GM19351 (cell line): Measurements from ENCODE around the gene PTPRG.

Source experiments
- ATAC-seq: cut with Tn5 transposase; IDR thresholded peaks from one replicate; pipeline ENCODE4 v1.9.1; 2021; ENCODE audit warnings: mild to moderate bottlenecking, moderate library complexity; ENCODE audit not compliant: unreplicated experiment

Gene PTPRG

DNA sequence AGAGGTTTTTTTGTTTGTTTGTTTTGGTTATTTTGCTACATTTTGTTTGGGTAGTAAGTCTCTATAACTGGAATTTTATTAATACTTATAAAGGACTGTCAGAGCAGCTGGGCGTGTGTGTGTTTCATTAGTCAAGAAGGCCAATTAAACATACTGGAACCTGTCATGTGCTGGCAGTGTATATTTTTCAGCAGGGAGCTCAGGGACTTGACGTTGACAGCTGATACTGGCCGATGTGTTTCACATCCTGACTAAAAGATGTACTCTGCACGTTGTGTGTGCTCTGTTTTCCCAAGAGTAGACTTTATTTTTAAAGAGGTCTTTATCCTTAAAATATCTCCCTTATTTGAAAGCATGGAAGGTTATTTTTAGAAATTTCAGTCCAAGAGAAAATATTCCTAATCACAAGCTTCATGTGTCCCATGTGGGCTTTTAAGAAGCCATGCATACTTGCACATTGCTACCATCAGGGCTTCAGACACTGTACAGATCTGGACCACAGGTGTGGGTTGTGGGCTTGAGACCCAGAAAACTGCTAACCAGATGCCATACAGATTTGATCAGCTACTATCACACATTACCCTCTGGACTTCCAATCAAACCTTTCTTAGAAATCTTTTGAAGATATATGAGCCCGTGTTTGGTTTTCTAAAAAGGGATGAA, 676.0 kb downstream of the PTPRG start:
- ATAC-seq = peak; percentile 29

DNA sequence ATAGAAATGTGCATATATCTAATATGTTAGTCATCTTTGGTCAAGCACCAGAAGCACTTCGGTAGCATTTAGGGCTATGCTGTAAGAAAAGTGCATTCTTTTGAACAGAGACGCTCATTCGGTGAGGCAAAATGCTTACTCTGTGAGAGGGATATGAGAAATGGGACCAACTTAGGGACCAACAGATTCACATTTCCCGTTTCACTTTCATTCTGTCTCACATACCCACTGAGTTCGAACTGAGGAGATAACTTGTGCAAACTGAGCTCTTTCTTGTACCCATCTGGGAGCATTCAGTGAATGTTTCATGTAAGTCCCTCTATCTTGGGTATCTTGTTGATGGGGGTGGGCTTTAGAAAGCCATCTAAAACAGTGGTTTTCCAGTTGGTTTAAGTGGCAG, 676.6 kb downstream of the PTPRG start:
- ATAC-seq = peak; percentile 86

DNA sequence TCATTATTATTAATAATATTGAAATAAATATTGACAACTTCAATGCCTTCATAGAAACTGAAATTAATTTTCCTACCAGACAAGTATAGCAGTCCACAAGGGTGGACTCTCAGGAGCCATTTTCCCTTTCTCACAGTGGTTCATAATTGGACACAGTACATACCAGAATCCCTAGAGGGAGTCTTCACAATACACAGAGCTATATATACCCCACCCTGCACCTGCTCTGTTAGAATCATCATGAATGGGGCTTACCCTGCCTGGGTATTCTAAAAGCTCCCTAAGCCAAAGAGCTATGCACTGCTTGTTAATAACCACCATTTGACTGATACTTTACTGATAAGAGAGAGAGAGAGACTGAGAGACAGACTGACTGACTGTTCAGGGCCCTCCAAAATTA, 677.1 kb downstream of the PTPRG start:
- ATAC-seq = peak; percentile 69

DNA sequence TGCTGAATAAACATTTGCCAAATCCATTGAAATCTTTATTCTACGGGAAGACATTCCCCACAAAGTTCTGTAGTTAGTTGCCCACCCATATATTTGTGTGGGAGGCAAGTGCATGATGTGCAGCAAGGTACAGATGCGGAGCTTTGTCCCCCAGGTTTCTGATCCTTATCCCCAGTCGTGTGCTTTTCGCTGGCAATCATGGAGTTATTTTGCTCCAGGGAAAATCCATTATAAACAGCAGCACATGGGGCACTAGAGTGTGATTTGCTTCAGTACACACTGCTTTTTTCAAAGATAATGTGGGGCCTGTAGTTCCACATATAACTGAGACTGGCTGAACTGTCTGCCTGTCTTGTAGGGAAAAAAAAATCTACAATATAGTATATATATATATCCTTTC, 679.9 kb downstream of the PTPRG start:
- no peak for ATAC-seq

DNA sequence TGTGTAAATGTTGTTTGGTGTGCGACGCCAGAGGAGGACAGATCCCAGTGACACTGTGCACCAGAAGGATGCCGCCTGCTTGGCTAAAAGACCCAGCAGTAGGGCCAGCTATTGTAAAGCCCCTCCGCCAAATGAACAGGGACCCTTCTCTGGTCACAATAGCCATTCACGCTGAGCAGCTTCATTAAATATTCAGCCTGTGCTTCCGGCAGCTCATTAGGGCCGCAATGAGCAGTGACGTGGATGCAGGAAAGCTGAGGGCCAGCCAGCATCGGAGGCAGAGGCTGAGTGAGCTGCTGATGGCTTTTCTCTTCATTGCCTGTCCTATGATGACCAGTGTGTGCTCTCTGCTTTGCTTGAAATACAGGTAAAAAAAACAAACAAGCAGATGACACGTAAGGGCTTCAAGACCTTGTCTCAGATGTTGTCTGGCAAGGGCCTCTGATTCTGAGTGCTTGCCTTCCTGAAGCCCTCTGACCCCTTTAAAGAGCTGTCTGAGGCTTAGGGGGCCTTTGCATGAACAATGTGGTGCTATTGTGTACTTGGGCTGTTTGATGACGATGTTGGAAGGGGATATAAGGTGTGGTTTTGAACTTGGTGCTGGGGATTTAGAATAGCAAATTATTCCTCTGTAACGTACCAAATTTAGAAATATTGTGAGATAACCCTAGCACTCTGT, 681.6 kb downstream of the PTPRG start:
- no peak for ATAC-seq

DNA sequence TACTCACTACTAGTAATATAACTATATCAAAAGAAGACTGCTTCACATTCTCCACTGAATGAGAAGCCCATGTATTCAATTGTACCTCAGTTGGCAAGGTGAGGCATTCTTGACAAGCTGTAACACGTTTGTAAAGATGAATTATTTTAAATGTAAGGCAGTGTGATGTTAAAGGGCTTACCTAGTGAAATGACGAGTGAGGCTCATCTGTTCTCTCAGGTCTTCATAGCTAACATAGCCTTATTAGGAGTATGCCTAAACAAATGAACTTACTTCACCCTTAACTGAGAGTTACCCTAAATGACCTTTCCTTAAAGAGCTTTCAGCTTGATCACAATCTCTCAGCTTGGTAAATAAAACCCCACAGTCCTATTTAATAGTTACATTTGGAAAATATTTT, 684.7 kb downstream of the PTPRG start:
- ATAC-seq = no peak

DNA sequence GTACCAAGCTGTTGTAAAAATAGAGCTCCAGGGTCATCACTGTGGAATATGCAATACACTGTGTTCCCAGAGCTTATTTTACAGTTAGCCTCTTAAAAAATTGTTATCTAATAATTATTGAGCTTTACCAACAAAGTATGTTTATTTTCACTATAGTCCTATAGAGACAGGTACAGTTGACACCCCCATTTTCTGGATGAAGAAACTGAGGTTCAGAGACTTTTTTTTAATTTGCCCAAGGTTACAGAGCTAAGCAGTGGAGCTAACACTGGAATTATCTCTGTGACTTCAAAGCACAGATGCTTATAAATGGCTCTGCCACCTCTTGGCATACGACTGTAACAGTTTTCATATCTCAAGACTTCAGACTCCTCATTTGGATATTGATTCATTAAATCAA, 685.6 kb downstream of the PTPRG start:
- ATAC-seq = no peak

DNA sequence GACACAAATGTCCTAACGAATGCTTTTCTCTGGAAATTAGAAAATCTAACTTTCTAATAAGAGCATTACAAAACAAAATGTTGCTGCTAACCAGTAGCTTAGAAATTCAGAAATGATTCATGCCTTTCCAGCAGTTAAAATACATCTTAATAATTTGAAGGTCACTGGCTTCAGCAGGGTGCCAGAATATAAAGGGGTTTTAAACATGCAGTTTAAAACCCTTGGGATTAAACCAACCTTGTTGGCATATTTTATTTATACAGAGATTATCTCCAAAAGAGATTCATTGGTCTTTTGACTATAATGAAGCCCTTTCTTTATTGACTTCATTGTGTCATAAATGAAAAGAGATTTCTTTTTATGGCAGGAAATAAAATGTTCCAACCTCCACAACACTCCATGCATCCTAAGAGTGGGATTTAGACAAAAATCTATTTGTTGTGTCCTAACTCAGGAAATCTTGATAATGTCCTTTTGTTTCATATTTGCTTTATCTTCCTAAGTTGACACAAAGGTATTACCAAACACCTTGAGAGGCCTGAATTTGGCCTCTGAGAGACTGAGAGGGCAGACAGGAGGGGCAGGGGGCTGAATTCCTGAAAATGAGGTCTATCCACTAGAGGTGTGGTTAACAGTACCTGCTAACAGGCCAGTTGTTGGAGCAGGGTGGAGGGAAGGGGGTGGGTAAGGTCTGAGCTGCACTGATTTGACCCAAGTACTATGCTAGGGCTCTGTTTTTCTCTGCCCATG, 687.5 kb downstream of the PTPRG start:
- no peak for ATAC-seq

DNA sequence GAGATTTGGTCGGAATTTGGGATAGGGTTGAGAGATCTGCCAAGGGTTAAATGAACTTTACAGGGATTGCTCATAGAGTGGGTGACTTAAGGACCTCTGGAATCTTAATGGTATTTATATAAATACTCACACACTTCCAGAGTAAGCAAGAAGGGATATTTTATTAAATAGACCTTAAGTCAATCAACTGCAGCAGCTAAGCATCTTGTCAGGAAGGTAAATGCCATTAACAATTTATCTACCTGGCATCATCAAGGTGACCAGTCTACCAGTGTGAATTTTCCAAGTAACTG, 688.1 kb downstream of the PTPRG start:
- ATAC-seq = no peak

DNA sequence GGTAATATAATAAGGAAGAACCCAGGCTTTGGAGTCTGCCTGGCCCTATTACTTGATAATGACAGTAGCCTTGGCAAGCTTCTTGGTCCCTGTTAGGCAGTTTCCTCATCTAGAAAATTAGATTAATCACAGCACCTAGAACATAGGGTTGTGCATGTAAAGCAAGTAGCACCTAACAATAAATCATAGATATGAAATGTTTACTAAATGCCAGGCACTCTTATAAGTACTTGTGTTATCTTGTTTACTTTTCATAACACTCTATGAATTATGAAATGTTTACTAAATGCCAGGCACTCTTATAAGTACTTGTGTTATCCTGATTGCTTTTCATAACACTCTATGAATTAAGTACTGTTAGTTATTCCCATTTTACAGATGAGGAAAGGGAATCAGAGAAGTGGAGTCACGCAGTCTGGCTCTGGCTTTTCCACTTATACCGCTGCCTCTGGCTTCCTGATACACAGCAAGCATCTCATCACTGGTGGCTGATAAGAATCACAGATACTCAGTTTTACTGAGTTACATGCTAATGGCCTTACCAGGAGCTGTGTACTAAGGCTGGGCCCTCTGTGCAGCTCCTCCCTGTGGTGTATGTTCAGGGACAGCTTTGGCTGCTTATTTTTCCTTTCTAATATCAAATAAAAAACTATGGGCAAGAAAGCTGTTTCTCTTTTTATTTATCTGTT, 688.6 kb downstream of the PTPRG start:
- no peak for ATAC-seq

DNA sequence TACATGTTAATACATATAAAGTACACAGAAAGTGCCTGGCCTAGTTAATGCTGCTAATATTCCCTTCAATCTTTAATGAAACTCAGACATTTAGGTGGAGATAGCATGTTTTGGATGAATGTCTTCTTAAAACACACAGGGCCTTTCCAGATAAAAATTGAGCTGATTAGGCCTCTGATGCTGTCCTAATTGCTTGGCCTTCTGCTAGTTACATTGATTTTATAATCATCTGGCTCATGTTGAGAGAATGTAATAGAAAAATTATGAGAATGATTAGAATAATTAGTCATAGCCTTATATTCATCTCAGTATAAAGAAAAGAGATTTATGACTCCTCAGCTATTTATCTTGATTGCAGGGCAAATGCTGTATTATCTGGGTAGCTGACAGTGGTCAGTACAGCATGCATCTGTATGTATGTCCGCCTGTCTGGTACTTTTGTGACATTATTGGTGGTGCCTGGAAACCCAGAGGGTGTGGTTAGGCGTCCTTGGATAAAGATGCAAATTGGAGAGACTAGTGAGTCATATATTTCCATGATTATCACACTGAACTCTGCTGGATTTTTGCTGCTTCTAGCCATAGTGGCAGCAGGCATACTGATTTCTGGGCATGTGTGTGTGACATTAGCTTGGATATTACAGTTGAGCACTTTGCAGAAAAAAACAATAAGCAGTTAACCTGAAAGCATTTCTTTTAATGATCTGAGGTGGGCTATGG, 691.2 kb downstream of the PTPRG start:
- no peak for ATAC-seq

DNA sequence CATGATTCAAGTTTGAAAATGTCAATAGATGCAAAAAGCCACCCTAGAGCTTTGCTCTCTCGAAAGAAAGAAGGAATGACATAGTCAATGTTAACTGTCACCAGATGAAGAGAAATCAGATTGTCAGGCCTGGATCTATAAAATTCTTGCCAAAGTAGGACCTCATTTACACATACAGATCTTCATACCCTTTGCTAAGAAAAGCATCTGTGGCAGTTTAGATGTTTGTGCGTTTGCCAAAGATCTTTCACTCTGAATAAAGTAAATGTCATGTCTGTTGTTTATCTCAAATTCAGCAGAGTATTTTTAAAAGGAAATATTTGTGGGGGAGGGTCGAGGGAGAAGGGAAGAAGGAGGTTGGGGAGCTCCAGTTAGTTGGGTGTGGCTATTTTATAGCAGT, 692.6 kb downstream of the PTPRG start:
- no peak for ATAC-seq

DNA sequence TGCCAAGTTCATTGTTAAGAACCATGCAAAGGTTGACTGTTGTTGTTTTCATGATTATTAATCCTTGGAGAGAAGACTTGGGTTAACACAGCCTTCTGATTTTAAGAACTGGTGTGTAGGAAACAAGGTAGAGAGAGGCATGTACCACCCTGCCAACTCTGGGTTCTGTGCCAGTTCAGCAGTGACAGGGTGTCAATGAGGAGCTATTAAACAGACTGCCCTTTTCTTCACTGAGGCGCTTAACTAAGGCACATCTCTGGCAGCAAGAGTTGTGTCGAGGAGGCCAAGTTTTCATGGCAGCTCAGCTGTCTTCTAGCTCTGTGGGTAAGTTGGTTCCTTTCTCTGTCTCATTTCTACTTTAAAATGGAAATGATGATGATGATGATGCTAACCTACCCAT, 694.4 kb downstream of the PTPRG start:
- no peak for ATAC-seq

DNA sequence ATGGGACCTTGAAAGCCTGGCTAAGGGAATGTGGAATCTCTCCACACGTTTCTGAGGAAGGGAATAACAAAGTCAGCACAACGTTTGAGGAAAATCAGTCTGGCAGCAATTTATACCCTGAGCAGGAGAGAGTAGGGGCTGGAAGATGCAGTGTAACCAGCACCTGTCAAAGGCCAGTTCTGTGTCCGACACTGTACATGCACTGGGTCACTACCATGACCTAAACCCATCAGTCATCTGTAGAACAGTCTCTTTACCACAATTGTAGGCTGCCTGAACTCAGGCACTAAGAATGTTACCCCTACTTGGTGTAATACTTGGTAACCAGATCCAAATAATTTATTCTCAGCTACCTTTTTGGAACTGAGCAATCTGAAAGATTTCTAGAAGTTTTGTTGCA, 698.6 kb downstream of the PTPRG start:
- no peak for ATAC-seq

DNA sequence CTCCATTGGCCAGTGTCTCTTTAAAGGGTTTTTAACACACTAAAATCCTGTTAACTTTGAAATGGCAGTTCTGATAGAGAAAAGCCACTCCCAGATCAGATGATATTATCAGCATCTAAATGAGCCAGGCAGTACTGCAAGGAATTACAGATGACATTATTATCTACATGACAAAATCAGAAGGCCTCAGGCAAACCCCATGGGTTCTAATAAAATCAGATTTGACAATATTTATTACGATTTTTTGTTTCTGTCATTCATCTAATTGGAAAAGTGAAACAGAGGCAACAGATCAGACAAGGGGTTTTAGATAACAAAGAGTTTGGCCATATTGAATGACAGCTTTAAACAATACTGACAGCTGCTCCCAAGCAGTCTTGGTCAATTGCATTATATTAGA, 699.3 kb downstream of the PTPRG start:
- ATAC-seq = no peak

DNA sequence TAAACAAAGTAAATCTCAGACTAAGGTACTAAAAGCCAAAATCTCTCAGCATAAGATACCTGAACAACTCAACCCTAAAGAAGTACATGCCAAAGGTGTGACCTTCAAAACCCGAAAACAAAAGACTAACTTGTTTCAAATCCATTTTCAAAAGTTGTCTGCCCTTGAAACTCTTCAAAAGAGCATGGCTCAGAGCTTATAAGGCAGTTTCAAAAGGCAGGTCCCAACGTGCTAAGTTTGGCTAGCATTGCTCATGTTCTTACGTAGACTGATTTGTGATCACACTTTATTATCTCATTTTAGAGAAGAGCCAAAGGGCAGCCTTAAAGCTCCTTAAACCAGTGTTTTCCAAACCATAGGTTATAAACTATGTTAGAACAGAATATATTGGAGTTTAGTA, 699.8 kb downstream of the PTPRG start:
- no peak for ATAC-seq

DNA sequence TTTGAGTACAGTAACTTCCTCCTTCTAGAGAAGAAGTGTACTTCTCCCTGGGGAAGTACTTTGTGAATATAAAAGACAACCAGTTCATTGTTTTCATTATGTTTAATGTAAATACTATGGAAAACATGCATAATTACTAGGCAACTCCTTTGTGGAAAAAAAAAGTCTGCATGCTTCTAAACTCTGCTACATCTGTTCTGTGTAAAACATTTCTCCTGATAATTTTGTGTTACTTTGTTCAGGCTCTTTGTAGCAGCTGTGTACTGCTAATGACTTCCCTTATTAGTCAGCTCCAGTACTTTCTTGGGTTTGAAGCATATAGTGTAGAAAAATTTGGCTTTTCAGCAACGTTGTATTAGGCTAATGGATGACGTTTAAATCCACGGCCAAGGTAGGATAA, 700.4 kb downstream of the PTPRG start:
- ATAC-seq = no peak

DNA sequence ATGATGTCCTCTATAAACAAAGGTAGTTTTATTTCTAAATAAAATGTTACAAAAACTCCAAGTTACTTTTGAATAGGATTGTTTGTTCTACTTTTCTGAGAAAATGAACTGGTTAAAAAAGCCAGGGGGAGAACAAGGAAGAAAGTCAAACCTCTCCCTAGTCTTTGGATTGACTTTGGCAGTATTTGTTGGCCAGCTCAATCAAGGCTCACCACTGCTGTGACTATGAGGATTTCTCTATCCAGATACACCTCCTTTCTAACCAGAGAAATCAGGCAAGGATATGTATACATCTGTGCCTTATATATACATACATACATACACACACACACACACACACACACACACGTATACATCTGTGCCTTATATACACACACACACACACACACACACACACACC, 704.2 kb downstream of the PTPRG start:
- ATAC-seq = no peak

DNA sequence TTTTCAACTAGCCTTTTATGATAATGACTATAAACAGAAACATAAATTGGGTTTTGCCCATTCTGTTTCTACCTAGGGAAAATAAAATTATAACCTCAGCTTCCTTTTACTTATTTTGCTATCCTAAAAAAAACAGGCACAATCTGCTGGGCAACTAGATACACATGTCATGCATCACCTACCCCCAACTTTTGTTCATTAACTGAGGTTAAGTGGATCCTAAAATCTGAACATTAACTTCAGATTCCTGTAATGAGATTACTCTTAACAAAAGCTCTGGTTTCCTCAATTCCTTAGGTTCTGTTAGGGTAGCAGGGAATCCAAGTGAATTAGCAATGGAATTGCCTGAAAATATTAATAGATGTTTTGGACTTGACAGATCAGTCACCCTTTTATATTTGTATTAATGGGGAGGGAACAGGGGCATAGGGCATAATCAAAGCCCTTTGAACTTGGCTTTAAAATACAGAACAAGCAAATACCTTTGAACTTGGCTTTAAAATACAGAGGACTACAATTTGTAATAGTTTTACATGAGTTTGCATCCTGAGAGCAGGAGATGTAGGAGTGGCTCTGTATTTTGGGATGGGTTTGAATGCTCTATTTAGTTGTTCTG, 705.4 kb downstream of the PTPRG start:
- ATAC-seq = no peak

DNA sequence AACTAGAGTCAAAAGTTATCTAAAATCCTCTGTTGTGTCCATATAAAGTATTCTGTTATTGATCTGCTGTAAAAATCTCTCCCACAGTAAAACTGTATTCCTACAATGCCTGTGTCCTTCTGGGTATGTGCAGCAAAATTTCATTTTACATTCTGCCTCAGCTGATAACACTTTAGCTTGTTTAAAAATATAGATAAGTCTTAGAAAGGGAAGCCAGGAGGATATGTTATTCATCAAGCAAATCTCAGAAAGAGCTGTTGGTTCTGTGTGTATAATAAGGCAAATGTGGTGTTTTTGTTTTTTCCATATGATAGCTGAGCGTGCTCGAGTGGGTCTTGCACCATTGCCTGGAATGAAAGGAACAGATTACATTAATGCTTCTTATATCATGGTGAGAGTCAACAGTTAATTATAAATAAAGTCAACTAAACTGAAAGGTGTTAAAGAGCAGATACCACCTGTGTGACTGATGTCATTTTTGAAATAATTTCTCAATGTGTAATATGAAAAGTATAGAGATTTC, 715.3 kb downstream of the PTPRG start:
- no peak for ATAC-seq

DNA sequence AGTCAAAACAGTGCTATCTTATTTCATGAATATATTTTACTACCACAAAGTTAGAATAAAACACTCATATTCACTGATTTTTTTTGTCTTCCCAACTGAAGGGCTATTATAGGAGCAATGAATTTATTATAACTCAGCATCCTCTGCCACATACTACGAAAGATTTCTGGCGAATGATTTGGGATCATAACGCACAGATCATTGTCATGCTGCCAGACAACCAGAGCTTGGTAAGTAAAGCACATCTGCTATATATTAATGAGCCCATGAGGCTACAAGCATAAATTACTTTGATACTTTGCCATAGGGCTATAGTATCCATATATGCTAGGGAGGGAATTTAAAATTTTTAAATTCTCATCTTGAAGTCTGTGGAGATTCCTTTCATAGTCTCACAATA, 716.1 kb downstream of the PTPRG start:
- ATAC-seq = no peak
